Parathyroid adenoma (tissue), 2 donors: Measurements from ENCODE around the gene CFAP46.

Experiments
- H2AFZ ChIP-seq: fragments of 300-600 bp; sonication (generic); one replicate; pipeline ENCODE4 v1.7.0; 2017; ENCODE audit warnings: antibody characterized with exemption, mild to moderate bottlenecking
- H3K27ac ChIP-seq: fragments of 300-600 bp; sonication (generic); one replicate; pipeline ENCODE4 v1.7.0; 2017
- H3K27me3 ChIP-seq: fragments of 300-600 bp; sonication (generic); one replicate; pipeline ENCODE4 v1.7.0; 2017; ENCODE audit warnings: low read length; ENCODE audit not compliant: control insufficient read depth, insufficient read depth
- H3K36me3 ChIP-seq: fragments of 300-600 bp; sonication (generic); one replicate; pipeline ENCODE4 v1.7.0; 2017; ENCODE audit warnings: low read length; ENCODE audit not compliant: control insufficient read depth, insufficient read depth
- H3K4me1 ChIP-seq: fragments of 300-600 bp; sonication (generic); one replicate; pipeline ENCODE4 v1.7.0; 2017; ENCODE audit warnings: control low read depth
- H3K4me2 ChIP-seq: fragments of 300-600 bp; sonication (generic); one replicate; pipeline ENCODE4 v1.7.0; 2017; ENCODE audit warnings: low read length
- H3K4me3 ChIP-seq: fragments of 300-600 bp; sonication (generic); one replicate; pipeline ENCODE4 v1.7.0; 2017; ENCODE audit warnings: low read depth, low read length
- H3K79me2 ChIP-seq: fragments of 300-600 bp; sonication (generic); one replicate; pipeline ENCODE4 v1.7.0; 2017; ENCODE audit warnings: control low read depth
- H3K9ac ChIP-seq: fragments of 300-600 bp; sonication (generic); one replicate; pipeline ENCODE4 v1.7.0; 2017; ENCODE audit warnings: mild to moderate bottlenecking
- H3K9me3 ChIP-seq: fragments of 300-600 bp; sonication (generic); one replicate; pipeline ENCODE4 v1.7.0; 2017; ENCODE audit warnings: low read length; ENCODE audit not compliant: control insufficient read depth
- TF ChIP-seq, protein P1 (sequence below): fragments of 300-600 bp; sonication (generic); IDR thresholded peaks from one replicate; pipeline ENCODE4 v1.7.0; 2017; ENCODE audit warnings: antibody characterized with exemption, mild to moderate bottlenecking
- donor health status: primary hyperparathyroidism.

CFAP46 gene

DNA sequence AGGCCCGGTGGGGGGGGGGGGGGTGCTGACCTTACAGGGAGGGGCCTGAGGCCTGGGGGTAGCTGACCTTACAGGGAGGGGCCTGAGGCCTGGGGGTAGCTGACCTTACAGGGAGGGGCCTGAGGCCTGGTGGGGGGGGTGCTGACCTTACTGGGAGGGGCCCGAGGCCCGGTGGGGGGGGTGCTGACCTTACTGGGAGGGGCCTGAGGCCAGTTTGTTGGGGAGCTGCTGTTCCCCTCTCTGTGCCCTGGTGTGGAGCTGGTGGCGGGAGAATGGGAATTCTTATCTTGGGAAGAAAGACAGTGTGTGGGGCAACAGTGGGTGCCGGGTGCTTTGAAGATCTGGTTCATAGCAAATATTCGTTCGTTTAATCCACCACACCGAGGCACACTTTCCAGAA is 46.6 kb upstream of the CFAP46 start:
- TF ChIP-seq, protein P1, sequence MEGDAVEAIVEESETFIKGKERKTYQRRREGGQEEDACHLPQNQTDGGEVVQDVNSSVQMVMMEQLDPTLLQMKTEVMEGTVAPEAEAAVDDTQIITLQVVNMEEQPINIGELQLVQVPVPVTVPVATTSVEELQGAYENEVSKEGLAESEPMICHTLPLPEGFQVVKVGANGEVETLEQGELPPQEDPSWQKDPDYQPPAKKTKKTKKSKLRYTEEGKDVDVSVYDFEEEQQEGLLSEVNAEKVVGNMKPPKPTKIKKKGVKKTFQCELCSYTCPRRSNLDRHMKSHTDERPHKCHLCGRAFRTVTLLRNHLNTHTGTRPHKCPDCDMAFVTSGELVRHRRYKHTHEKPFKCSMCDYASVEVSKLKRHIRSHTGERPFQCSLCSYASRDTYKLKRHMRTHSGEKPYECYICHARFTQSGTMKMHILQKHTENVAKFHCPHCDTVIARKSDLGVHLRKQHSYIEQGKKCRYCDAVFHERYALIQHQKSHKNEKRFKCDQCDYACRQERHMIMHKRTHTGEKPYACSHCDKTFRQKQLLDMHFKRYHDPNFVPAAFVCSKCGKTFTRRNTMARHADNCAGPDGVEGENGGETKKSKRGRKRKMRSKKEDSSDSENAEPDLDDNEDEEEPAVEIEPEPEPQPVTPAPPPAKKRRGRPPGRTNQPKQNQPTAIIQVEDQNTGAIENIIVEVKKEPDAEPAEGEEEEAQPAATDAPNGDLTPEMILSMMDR, result no peak
- Histone ChIP-seq H3K4me2 (no peak overlapping the region), H3K9ac (no peak overlapping the region), H3K36me3 (no peaks in the 10 kb centered on the region), H3K79me2 (no peaks in the 10 kb centered on the region), H3K27ac (no peak overlapping the region), H3K4me3 (no peak overlapping the region), H3K4me1 (no peaks in the 10 kb centered on the region), H3K27me3 (no peaks in the 10 kb centered on the region), H2AFZ (no peak overlapping the region), H3K9me3 (no peaks in the 10 kb centered on the region)

DNA sequence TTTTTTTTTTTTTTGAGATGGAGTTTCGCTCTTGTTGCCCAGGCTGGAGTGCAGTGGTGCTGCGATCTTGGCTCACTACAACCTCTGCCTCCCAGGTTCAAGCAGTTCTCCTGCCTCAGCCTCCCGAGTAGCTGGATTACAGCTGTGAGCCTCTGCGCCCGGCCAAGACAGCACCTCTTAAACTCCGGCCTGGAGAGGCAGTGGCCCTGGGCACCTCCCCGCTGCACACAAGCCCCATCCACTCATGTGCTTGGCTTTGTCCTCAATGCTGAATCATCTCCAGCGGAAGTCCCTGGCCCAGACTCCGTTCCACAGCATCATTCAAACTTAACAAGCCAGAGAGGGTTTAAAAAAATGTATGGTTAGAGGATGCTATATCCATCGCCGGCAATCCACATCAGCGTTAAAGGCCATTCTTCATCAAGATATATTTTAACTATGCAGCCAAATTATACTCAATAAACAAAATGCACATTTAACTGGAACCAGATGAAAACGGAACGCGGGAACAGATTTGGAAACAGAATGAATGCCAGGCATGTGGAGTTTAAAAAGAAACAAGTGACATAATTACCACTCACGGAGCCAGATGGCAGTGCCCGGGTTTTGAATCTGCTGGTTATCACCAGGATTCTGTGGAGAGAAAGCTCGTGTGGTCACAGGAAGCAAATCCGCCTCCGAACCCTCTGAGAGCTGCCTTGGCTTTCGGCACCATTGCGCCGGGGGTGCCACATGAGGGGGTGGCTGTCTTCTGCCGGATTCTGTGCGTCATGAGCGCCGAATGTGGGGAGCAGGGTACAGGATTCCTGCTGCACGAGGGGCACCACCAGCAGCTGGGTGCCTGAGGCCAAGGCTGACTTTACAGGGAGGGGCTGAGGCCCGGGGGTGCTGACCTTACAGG is 45.6 kb upstream of the CFAP46 start:
- H3K79me2 ChIP-seq, result no peaks in the 10 kb centered on the region
- H3K4me2 ChIP-seq, result no peak overlapping the region
- H3K27ac ChIP-seq, result no peak overlapping the region
- no peaks in the 10 kb centered on the region for H3K4me1 ChIP-seq
- TF ChIP-seq, protein P1, result no peak
- no peak overlapping the region for H3K4me3 ChIP-seq
- H2AFZ ChIP-seq, result no peak overlapping the region
- no peaks in the 10 kb centered on the region for H3K27me3 ChIP-seq
- H3K9ac ChIP-seq, result no peak overlapping the region
- H3K36me3 ChIP-seq, result no peaks in the 10 kb centered on the region
- no peaks in the 10 kb centered on the region for H3K9me3 ChIP-seq

DNA sequence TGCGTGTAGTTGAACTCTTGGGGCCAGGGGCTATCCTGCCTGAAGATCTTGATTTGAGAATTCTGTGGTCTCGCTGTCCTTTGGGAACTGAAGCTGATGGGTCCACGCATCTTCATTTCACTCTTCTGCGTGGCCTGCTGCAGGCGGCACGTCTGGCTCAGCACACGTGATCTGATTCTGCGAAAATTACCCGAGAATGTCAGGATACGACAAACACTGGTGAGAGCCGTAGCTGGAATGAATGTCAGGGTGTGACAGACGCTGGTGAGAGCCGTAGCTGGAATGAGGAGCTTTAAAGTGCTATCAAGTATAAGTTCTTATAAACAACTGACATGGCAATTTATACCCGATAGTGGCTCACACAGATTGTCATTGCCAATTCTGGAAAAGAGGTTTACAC is 44.6 kb upstream of the CFAP46 start:
- no peak overlapping the region for H3K4me3 ChIP-seq
- TF ChIP-seq, protein P1, result no peak
- no peaks in the 10 kb centered on the region for H3K4me1 ChIP-seq
- no peaks in the 10 kb centered on the region for H3K36me3 ChIP-seq
- H3K27me3 ChIP-seq, result no peaks in the 10 kb centered on the region
- no peak overlapping the region for H3K27ac ChIP-seq
- no peak overlapping the region for H2AFZ ChIP-seq
- H3K9me3 ChIP-seq, result no peaks in the 10 kb centered on the region
- no peaks in the 10 kb centered on the region for H3K79me2 ChIP-seq
- no peak overlapping the region for H3K9ac ChIP-seq
- no peak overlapping the region for H3K4me2 ChIP-seq

DNA sequence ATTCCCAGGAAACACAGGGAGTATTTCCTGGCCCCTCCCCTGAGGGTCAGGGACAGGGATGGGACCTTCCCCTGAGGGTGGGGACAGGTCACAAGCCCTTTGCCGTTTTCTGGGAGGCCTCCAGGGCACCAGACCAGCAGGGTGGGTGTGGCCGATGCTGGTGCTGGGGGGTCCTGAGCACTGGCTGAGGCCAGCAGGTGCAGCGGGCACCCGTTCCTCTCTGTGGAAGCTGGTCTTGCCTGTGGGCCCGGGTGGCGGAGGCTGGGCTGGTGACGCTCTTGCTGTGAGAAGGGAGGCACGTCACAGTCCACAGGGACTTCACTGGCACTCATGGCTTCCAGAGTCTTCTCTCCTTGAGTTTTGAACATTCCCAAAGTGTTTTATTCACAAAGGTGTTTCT is 44.2 kb upstream of the CFAP46 start:
- Histone ChIP-seq H3K27me3 (no peaks in the 10 kb centered on the region), H3K36me3 (no peaks in the 10 kb centered on the region), H3K4me1 (no peaks in the 10 kb centered on the region), H3K4me3 (no peak overlapping the region), H3K4me2 (no peak overlapping the region), H3K27ac (no peak overlapping the region), H2AFZ (no peak overlapping the region), H3K9ac (no peak overlapping the region), H3K9me3 (no peaks in the 10 kb centered on the region), H3K79me2 (no peaks in the 10 kb centered on the region)
- TF ChIP-seq, protein P1, result no peak

DNA sequence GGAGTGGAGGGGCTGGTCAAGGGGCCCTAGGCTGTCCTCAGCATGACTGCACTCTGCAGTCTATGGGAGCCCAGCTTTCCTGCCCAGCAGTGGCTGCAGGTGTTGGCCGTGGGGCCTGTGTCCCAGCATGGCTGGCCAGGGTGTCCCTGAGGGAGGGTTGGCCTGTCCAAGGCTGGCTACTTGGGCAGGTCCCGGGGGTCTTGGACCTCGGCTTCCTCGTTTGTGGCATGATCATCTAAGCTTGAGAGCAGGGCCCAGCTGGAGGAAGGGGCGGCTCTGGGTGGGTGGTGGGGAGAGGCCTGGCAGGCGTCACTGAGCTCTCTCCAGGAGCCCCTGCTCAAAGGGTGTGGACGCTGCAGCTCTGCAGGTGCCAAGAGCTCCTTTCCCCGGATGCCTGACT is 43.7 kb upstream of the CFAP46 start:
- H3K36me3 ChIP-seq, result no peaks in the 10 kb centered on the region
- no peak overlapping the region for H3K4me2 ChIP-seq
- H3K9ac ChIP-seq, result no peak overlapping the region
- H3K9me3 ChIP-seq, result no peaks in the 10 kb centered on the region
- H3K27me3 ChIP-seq, result no peaks in the 10 kb centered on the region
- H3K27ac ChIP-seq, result no peak overlapping the region
- no peaks in the 10 kb centered on the region for H3K79me2 ChIP-seq
- H2AFZ ChIP-seq, result no peak overlapping the region
- H3K4me3 ChIP-seq, result no peak overlapping the region
- H3K4me1 ChIP-seq, result no peaks in the 10 kb centered on the region
- TF ChIP-seq, protein P1, result no peak
